ENCODE results near the gene HGS. TPM values are rescaled to one million over a fixed set of nuclear protein-coding genes. Genes with fewer than 3 reads are reported as not detected.

HGS gene
- total and polyA plus RNA-seq, 2 of the 4 experiments (the other 2 are of a cell fraction), result 52.5 to 137 TPM

GRCh38 chr17:81640011-81640410 lies 43.8 kb upstream of the HGS start:
- TF ChIP-seq FOS (IDR thresholded peaks at IDR 0.05; ENCODE audit: low read depth, low read length) (no peak), CEBPB (IDR thresholded peaks at IDR 0.05; ENCODE audit: low read depth, low read length) (no peak)
- intact Hi-C loops (cut with micrococcal nuclease) (no loop called here), in situ Hi-C loops (cut with MboI; ENCODE audit: low sequenced_read_pairs) (no loop called here), dilution Hi-C loops (cut with HindIII; ENCODE audit: low sequenced_read_pairs, unreplicated experiment) (no loop called here)
- H3K23ac ChIP-seq (ENCODE audit: low read depth, low read length), result no peak overlapping the region
- no peak overlapping the region for H4K8ac ChIP-seq (ENCODE audit: low read depth in 2 of 2, low read length in 2 of 2)
- no peak overlapping the region for H4K91ac ChIP-seq (ENCODE audit: insufficient read depth, low read depth, low read length)
- H2BK120ac ChIP-seq (ENCODE audit: low read depth, low read length), result no peak overlapping the region
- POLR2A ChIA-PET (ENCODE audit: unreplicated experiment), result no interaction called here
- no peak overlapping the region for H2BK20ac ChIP-seq (ENCODE audit: low read depth, low read length)
- H4K20me1 ChIP-seq (ENCODE audit: insufficient read depth, low read length), result peaks cover 16% of the 10 kb centered on the region
- H3K27ac ChIP-seq (ENCODE audit: insufficient read depth, low read length), result no peak overlapping the region
- H3K4me2 ChIP-seq (ENCODE audit: low read depth, low read length), result no peak overlapping the region
- no peak overlapping the region for H2BK5ac ChIP-seq (ENCODE audit: low read depth, low read length, poor library complexity, severe bottlenecking)
- H2AK9ac ChIP-seq (replicated peaks; ENCODE audit: low read depth, low read length, poor library complexity), result no peak overlapping the region
- DNase-seq, result no peak
- H2BK15ac ChIP-seq (ENCODE audit: low read depth, low read length), result no peak overlapping the region
- no CpG with 5 or more reads among the region's 9 CpGs for WGBS, 2 experiments (ENCODE audit: extremely low coverage in 2 of 2, insufficient read length in 1 of 2)
- BruUV-seq (replicated peaks), result no TSS peak
- H2AFZ ChIP-seq (replicated peaks; ENCODE audit: low read length, poor library complexity), result no peak overlapping the region
- no peak overlapping the region for H3K18ac ChIP-seq (ENCODE audit: low read depth, low read length)
- no peak overlapping the region for H3K4ac ChIP-seq (ENCODE audit: low read depth, low read length)
- H3K14ac ChIP-seq (replicated peaks; ENCODE audit: low read depth, low read length), result no peak overlapping the region
- no peaks in the 10 kb centered on the region for H3K27me3 ChIP-seq (ENCODE audit: control insufficient read depth, insufficient read depth, low read length)
- no peak overlapping the region for H4K5ac ChIP-seq (ENCODE audit: low read depth, low read length)
- H3K9me3 ChIP-seq (ENCODE audit: control insufficient read depth, insufficient read depth, low read length), result no peaks in the 10 kb centered on the region
- H3K4me3 ChIP-seq (ENCODE audit: insufficient read depth, low read depth, low read length), result no peak overlapping the region
- peaks cover 16% of the 10 kb centered on the region for H3K9me1 ChIP-seq (ENCODE audit: insufficient read depth, low read length)
- peaks cover 16% of the 10 kb centered on the region for H3K4me1 ChIP-seq (ENCODE audit: control insufficient read depth, insufficient read depth, low read length)
- CTCF ChIA-PET, result no interaction called here
- no peaks in the 10 kb centered on the region for H3K36me3 ChIP-seq (ENCODE audit: control insufficient read depth, insufficient read depth, low read length)
- no peak overlapping the region for H2AK5ac ChIP-seq (ENCODE audit: low read depth, low read length)
- H3K56ac ChIP-seq (ENCODE audit: extremely low read depth, insufficient read depth, low read length), result no peak overlapping the region
- H3K79me1 ChIP-seq (ENCODE audit: low read depth in 1 of 2, low read length in 2 of 2), result peaks cover 5 to 22% of the 10 kb centered on the region in 2 experiments; a peak in 2 of 4 replicates
- ATAC-seq (ENCODE audit: low read depth), result no peak
- H3K9ac ChIP-seq (ENCODE audit: low read depth, low read length), result no peak overlapping the region
